Measurements from ENCODE around the gene GOSR1.
"Not testable (repeated sequence)": the region's sequence is repeated elsewhere in the genome, so short reads cannot be mapped to it uniquely, and the experiment has no call there.

- not testable (repeated sequence) for TF ChIP-seq EZH2 (IDR thresholded peaks at IDR 0.05; ENCODE audit: borderline replicate concordance, low read length); CTCF (conservative IDR thresholded peaks at IDR 0.05 in 1 of 2, IDR thresholded peaks at IDR 0.05 in 1 of 2; ENCODE audit: extremely low read depth in 1 of 2, insufficient read depth in 1 of 2, low read depth in 1 of 2, low read length in 2 of 2)
Observed at GRCh38 chr17:30571404-30571803, 94.2 kb downstream of the GOSR1 start.

Measured in mammary epithelial cell (primary cell).